Gastroesophageal sphincter (tissue), 4 donors: ENCODE data around the gene GTF2H1. TPM values are rescaled to one million over a fixed set of nuclear protein-coding genes. Genes with fewer than 3 reads are reported as not detected.
"Not testable (repeated sequence)": the region's sequence is repeated elsewhere in the genome, so short reads cannot be mapped to it uniquely, and the experiment has no call there.

Experiments
- ATAC-seq: fragments of 150-250 bp; one replicate; pipeline ENCODE4 v1.9.1; 2016; ENCODE audit warnings: mild to moderate bottlenecking, moderate library complexity
- H3K27ac ChIP-seq, 4 donors: fragments of 200-600 bp; sonication (generic) in 3 of 4; 1 replicate in 3 of 4; 2 replicates in 1 of 4; pipeline ENCODE4 v1.5.1; 2016 to 2019
- H3K27me3 ChIP-seq: fragments of 200-600 bp; sonication (generic); one replicate; pipeline ENCODE4 v1.5.1; 2019
- H3K36me3 ChIP-seq, 2 donors: fragments of 200-600 bp; sonication (generic); one replicate each; pipeline ENCODE4 v1.5.1; 2019; ENCODE audit warnings: control low read depth in 1 of 2
- H3K4me1 ChIP-seq, 3 donors: fragments of 200-600 bp; sonication (generic); 1 replicate in 2 of 3; 2 replicates in 1 of 3; pipeline ENCODE4 v1.5.1; 2016 to 2019; ENCODE audit warnings: control low read depth in 2 of 3
- H3K4me3 ChIP-seq, 2 donors: fragments of 200-600 bp; sonication (generic); one replicate each; pipeline ENCODE4 v1.5.1; 2019; ENCODE audit warnings: mild to moderate bottlenecking in 1 of 2, moderate library complexity in 1 of 2
- H3K9me3 ChIP-seq, 3 donors: fragments of 200-600 bp; sonication (generic); one replicate each; pipeline ENCODE4 v1.5.1; 2017 to 2019; ENCODE audit warnings: control low read depth in 2 of 3
- CTCF ChIP-seq, 4 experiments: fragments of 200-600 bp in 2 of 4; fragments of 450-650 bp in 2 of 4; sonication (generic) in 1 of 4; IDR thresholded peaks; one replicate each; pipeline ENCODE4 v1.5.1; 2017 to 2019; ENCODE audit warnings: antibody characterized with exemption in 4 of 4, mild to moderate bottlenecking in 2 of 4, moderate library complexity in 2 of 4
- EP300 ChIP-seq: sonication (generic); formaldehyde crosslinking; IDR thresholded peaks from one replicate; pipeline ENCODE4 v1.6.1; 2017; ENCODE audit warnings: antibody characterized with exemption, mild to moderate bottlenecking
- POLR2A ChIP-seq, 2 donors: fragments of 450-650 bp; IDR thresholded peaks; one replicate each; pipeline ENCODE4 v1.6.1; 2017; ENCODE audit warnings: antibody characterized with exemption in 2 of 2, mild to moderate bottlenecking in 2 of 2, moderate library complexity in 1 of 2
- POLR2AphosphoS5 ChIP-seq: sonication (generic); formaldehyde crosslinking; IDR thresholded peaks from one replicate; pipeline ENCODE4 v1.6.1; 2017; ENCODE audit warnings: antibody characterized with exemption
- WGBS, 2 donors: methylation state at CpG; one replicate each; pipeline ENCODE4 v1.1.5; 2018; ENCODE audit warnings: low coverage in 1 of 2; 5-methylcytosine and 5-hydroxymethylcytosine counted together
- total RNA-seq, 4 donors: library from RNA; depleted of rRNA; stranded (reverse); fragments of >200 nt; gene quantifications; one replicate each; pipeline ENCODE4 v1.1.0, GENCODE V29; 2016

The GTF2H1 gene
- total RNA-seq, 4 donors from 2014 or later = 47.3 to 61.8 (median 57.4) TPM

- 4 to 22% methylated on average over 3 to 8 of the region's 18 CpGs for WGBS, 2 donors
- Histone ChIP-seq H3K27ac (peak overlapping the region; percentile 70 to 97 (median 95)), H3K4me3 (peak overlapping the region; percentile 74 to 89), H3K36me3 (peaks cover 0 to 22% of the 10 kb centered on the region in 2 donors), H3K4me1 (peaks cover 16 to 43% (median 18%) of the 10 kb centered on the region in 3 donors), H3K27me3 (no peaks in the 10 kb centered on the region), H3K9me3 (no peaks in the 10 kb centered on the region)
- TF ChIP-seq POLR2A (IDR thresholded peaks at IDR 0.05) = no peak
- no peak for TF ChIP-seq POLR2AphosphoS5
- TF ChIP-seq EP300 = no peak
- no peak for TF ChIP-seq CTCF (IDR thresholded peaks at IDR 0.05)
- no peak for ATAC-seq
Measured at GRCh38 chr11:18322818-18323570, 627 bp downstream of the GTF2H1 start.

- not testable (repeated sequence) for H3K27me3 ChIP-seq, H3K9me3 ChIP-seq, ATAC-seq, H3K27ac ChIP-seq
- peak overlapping the region in 1 of 2 donors; percentile 74 for H3K4me3 ChIP-seq
- 91 to 95% methylated on average over 5 to 7 of the region's 11 CpGs for WGBS, 2 donors
- peaks cover 0 to 29% of the 10 kb centered on the region in 2 donors for H3K36me3 ChIP-seq
- peaks cover 16 to 47% (median 18%) of the 10 kb centered on the region in 3 donors for H3K4me1 ChIP-seq
Measured at GRCh38 chr11:18323881-18324280, 1.5 kb downstream of the GTF2H1 start.

GRCh38 chr11:18324381-18324780 lies 2.0 kb downstream of the GTF2H1 start:
- Histone ChIP-seq H3K36me3 (peaks cover 0 to 34% of the 10 kb centered on the region in 2 donors), H3K27me3 (no peaks in the 10 kb centered on the region), H3K27ac (no peak overlapping the region), H3K9me3 (no peaks in the 10 kb centered on the region), H3K4me1 (peaks cover 16 to 52% (median 18%) of the 10 kb centered on the region in 3 donors), H3K4me3 (no peak overlapping the region)
- TF ChIP-seq POLR2AphosphoS5 (no peak), EP300 (no peak), POLR2A (IDR thresholded peaks at IDR 0.05) (no peak), CTCF (IDR thresholded peaks at IDR 0.05) (no peak)
- 58 to 80% methylated on average over 1 of the region's 1 CpG for WGBS, 2 donors
- no peak for ATAC-seq

- no peaks in the 10 kb centered on the region for H3K9me3 ChIP-seq
- 78 to 85% methylated on average over 4 to 5 of the region's 5 CpGs for WGBS, 2 donors
- ATAC-seq = no peak
Measured at GRCh38 chr11:18329196-18329870, 7.0 kb downstream of the GTF2H1 start.

GRCh38 chr11:18330921-18331320 lies 8.6 kb downstream of the GTF2H1 start:
- WGBS, 2 donors = 80 to 95% methylated on average over 2 to 5 of the region's 6 CpGs
- TF ChIP-seq EP300 = no peak
- no peak for TF ChIP-seq POLR2A (IDR thresholded peaks at IDR 0.05)
- TF ChIP-seq CTCF (IDR thresholded peaks at IDR 0.05) = no peak
- TF ChIP-seq POLR2AphosphoS5 = no peak
- Histone ChIP-seq H3K9me3 (no peaks in the 10 kb centered on the region), H3K4me1 (peaks cover 0 to 14% (median 0%) of the 10 kb centered on the region in 3 donors), H3K4me3 (no peak overlapping the region), H3K36me3 (peaks cover 3 to 89% of the 10 kb centered on the region in 2 donors), H3K27me3 (no peaks in the 10 kb centered on the region), H3K27ac (no peak overlapping the region)
- ATAC-seq = no peak

More at GRCh38 chr11:18329196-18329870, 7.0 kb downstream of the GTF2H1 start:
- no peaks in the 10 kb centered on the region for H3K27me3 ChIP-seq
- no peak overlapping the region for H3K27ac ChIP-seq
- H3K4me1 ChIP-seq = peaks cover 3 to 25% (median 5%) of the 10 kb centered on the region in 3 donors
- no peak for TF ChIP-seq POLR2A (IDR thresholded peaks at IDR 0.05)
- H3K4me3 ChIP-seq = no peak overlapping the region
- peaks cover 3 to 77% of the 10 kb centered on the region in 2 donors for H3K36me3 ChIP-seq
